HEK293T (cell line): ENCODE data around the gene KCNQ1OT1.

Experiments used
- ARNT ChIP-seq: fragments of 450-650 bp; IDR thresholded peaks from 2 replicates; pipeline ENCODE4 v1.6.1; 2017; ENCODE audit warnings: mild to moderate bottlenecking
- BHLHE40 ChIP-seq: fragments of 450-650 bp; IDR thresholded peaks from 2 replicates; pipeline ENCODE4 v1.6.1; 2016; ENCODE audit warnings: mild to moderate bottlenecking, moderate library complexity, borderline replicate concordance
- FOXA1 ChIP-seq: fragments of 450-650 bp; IDR thresholded peaks from 2 replicates; pipeline ENCODE4 v1.6.1; 2016; ENCODE audit warnings: mild to moderate bottlenecking
- FOXM1 ChIP-seq: fragments of 450-650 bp; IDR thresholded peaks from 2 replicates; pipeline ENCODE4 v1.6.1; 2017; ENCODE audit warnings: mild to moderate bottlenecking, borderline replicate concordance
- HDGF ChIP-seq: fragments of 450-650 bp; IDR thresholded peaks from 2 replicates; pipeline ENCODE4 v1.6.1; 2017; ENCODE audit warnings: antibody characterized with exemption, borderline replicate concordance
- L3MBTL2 ChIP-seq: fragments of 450-650 bp; conservative IDR thresholded peaks from 2 replicates; pipeline ENCODE4 v1.6.1; 2016; ENCODE audit warnings: mild to moderate bottlenecking
- SUZ12 ChIP-seq: fragments of 450-650 bp; IDR thresholded peaks from 2 replicates; pipeline ENCODE4 v1.6.1; 2016; ENCODE audit warnings: mild to moderate bottlenecking
- TARDBP ChIP-seq: fragments of 450-650 bp; IDR thresholded peaks from 2 replicates; pipeline ENCODE4 v1.6.1; 2016

DNA sequence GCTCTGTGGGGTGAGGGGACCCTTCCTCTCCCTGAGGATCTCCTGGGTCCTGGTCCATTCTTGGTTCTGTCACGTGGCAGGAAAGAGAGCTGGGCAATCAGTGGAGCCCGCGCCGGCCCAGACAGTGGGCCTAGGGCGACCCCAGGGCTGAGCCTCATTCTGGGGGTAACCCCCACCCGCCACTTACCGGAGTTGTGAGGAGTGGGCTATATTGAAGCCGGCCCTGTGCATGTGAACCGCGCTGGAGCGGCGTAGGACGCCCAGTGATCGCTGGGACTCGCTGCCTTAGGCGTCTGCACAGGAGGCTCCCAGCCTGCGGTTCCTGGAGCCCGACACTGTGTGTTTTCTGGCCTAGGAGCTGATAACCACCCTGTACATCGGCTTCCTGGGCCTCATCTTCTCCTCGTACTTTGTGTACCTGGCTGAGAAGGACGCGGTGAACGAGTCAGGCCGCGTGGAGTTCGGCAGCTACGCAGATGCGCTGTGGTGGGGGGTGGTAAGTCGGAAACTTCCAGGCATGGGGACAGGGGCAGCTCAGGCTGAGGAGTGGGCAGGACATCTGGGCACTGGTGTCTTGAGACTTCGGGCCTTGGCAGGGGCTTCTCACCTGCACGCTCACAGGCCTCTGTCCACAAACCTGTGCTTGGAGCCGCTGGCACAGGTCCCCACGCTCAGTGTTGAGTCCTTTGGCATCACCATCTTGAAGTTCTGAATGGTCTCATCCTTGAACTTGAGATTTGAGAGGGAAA, 127.1 kb downstream of the KCNQ1OT1 start:
- TF ChIP-seq FOXM1, result no peak
- TF ChIP-seq FOXA1, result no peak
- TF ChIP-seq TARDBP, result no peak
- TF ChIP-seq HDGF, result no peak
- no peak for TF ChIP-seq L3MBTL2
- no peak for TF ChIP-seq ARNT
- TF ChIP-seq SUZ12, result no peak
- no peak for TF ChIP-seq BHLHE40
